Keratinocyte (primary cell): ENCODE measurements around the gene GOLGA2. TPM values are rescaled to one million over a fixed set of nuclear protein-coding genes. Genes with fewer than 3 reads are reported as not detected.
"Not testable (repeated sequence)": the region's sequence is repeated elsewhere in the genome, so short reads cannot be mapped to it uniquely, and the experiment has no call there.

Experiments
- DNase-seq: peaks from one replicate; pipeline ENCODE4 v3.0.0-alpha.2; 2011; ENCODE audit warnings: low read depth, missing footprints, low spot score
- FAIRE-seq: peaks from 2 replicates; lab custom pipeline; 2011; peaks lifted over from hg19 to GRCh38; lab: Jason Lieb, UNC
- H2AFZ ChIP-seq: 2 replicates; pipeline ENCODE4 v1.6.0; 2012; ENCODE audit warnings: low read length, control low read depth, inconsistent platforms; ENCODE audit not compliant: control insufficient read depth
- H3K27ac ChIP-seq: 2 replicates; pipeline ENCODE4 v1.5.1; 2011; ENCODE audit warnings: low read length; ENCODE audit not compliant: control insufficient read depth, insufficient read depth
- H3K27me3 ChIP-seq: 3 replicates; pipeline ENCODE4 v1.6.0; 2011; ENCODE audit warnings: low read length; ENCODE audit not compliant: control insufficient read depth, insufficient read depth; ENCODE audit errors: extremely low read depth
- H3K36me3 ChIP-seq, 2 experiments: 2 replicates in 1 of 2; 3 replicates in 1 of 2; pipeline ENCODE4 v1.5.1; 2011; ENCODE audit warnings: low read length in 2 of 2, mild to moderate bottlenecking in 1 of 2; ENCODE audit not compliant: control insufficient read depth in 2 of 2, insufficient read depth in 2 of 2; ENCODE audit errors: extremely low read depth in 1 of 2
- H3K4me1 ChIP-seq: 3 replicates; pipeline ENCODE4 v1.5.1; 2011; ENCODE audit warnings: low read length; ENCODE audit not compliant: control insufficient read depth, insufficient read depth; ENCODE audit errors: extremely low read depth
- H3K4me2 ChIP-seq: 3 replicates; pipeline ENCODE4 v1.6.0; 2011; ENCODE audit warnings: low read depth, low read length; ENCODE audit not compliant: control insufficient read depth, insufficient read depth; ENCODE audit errors: extremely low read depth
- H3K4me3 ChIP-seq, 3 experiments: fragments of 200-600 bp in 1 of 3; sonication (generic) in 1 of 3; 2 replicates in 2 of 3; 3 replicates in 1 of 3; pipeline ENCODE4 v1.5.1; 2011 to 2016; ENCODE audit warnings: low read length in 3 of 3, mild to moderate bottlenecking in 3 of 3, control low read depth in 2 of 3, inconsistent platforms in 1 of 3, low read depth in 1 of 3, mixed read lengths in 1 of 3, mixed run types in 1 of 3, moderate library complexity in 1 of 3; ENCODE audit not compliant: control insufficient read depth in 2 of 3, insufficient read depth in 2 of 3; ENCODE audit errors: extremely low read depth in 1 of 3
- H3K79me2 ChIP-seq: 2 replicates; pipeline ENCODE4 v1.6.0; 2012; ENCODE audit warnings: low read length; ENCODE audit not compliant: control insufficient read depth, insufficient read depth
- H3K9ac ChIP-seq: 3 replicates; pipeline ENCODE4 v1.6.0; 2011; ENCODE audit warnings: low read length; ENCODE audit not compliant: control insufficient read depth, insufficient read depth; ENCODE audit errors: extremely low read depth
- H3K9me1 ChIP-seq: 3 replicates; pipeline ENCODE4 v1.6.0; 2011; ENCODE audit warnings: low read length; ENCODE audit not compliant: control insufficient read depth, insufficient read depth; ENCODE audit errors: extremely low read depth
- H3K9me3 ChIP-seq: 2 replicates; pipeline ENCODE4 v1.5.1; 2012; ENCODE audit warnings: low read depth, low read length; ENCODE audit not compliant: control insufficient read depth
- H4K20me1 ChIP-seq: 3 replicates; pipeline ENCODE4 v1.6.0; 2011; ENCODE audit warnings: low read length; ENCODE audit not compliant: control insufficient read depth, insufficient read depth; ENCODE audit errors: extremely low read depth
- CTCF ChIP-seq, 3 experiments: IDR thresholded peaks in 1 of 3; conservative IDR thresholded peaks in 1 of 3; optimal IDR thresholded peaks in 1 of 3; 2 replicates in 2 of 3; 3 replicates in 1 of 3; pipeline versions ENCODE3 to v1.5.1; 2011; ENCODE audit warnings: low read length in 3 of 3, mild to moderate bottlenecking in 3 of 3, moderate library complexity in 2 of 3, control low read depth in 1 of 3, inconsistent platforms in 1 of 3; ENCODE audit not compliant: insufficient read depth in 2 of 3; ENCODE audit errors: extremely low read depth in 1 of 3
- EZH2 ChIP-seq: IDR thresholded peaks from one replicate; pipeline ENCODE4 v1.6.1; 2012; ENCODE audit warnings: inconsistent platforms, mild to moderate bottlenecking, low read length, moderate library complexity
- dilution Hi-C: fragments of 300-500 bp; cut with MboI; formaldehyde crosslinking; loops from one replicate; pipeline ENCODE4 v1.7.0; 2020; ENCODE audit warnings: low sequenced_read_pairs; ENCODE audit not compliant: extremely low pct_ligation_motif_present
- polyA plus RNA-seq, 5 experiments: library from polyadenylated mRNA; depleted of rRNA in 3 of 5; stranded (reverse) in 3 of 5; stranded (forward) in 1 of 5; unstranded in 1 of 5; fragments of >200 nt; gene quantifications; 1 replicate in 1 of 5; 2 replicates in 3 of 5; 3 replicates in 1 of 5; pipeline versions ENCODE4 v1.2.1 to v1.2.3, GENCODE V29; 2011 to 2012; ENCODE audit warnings: missing spikeins in 2 of 5, low read depth in 1 of 5, low replicate concordance in 1 of 5

The GOLGA2 gene
- polyA plus RNA-seq, 1 donor (not counting 4 experiments of a cell fraction or from before 2014, with no cell fraction given): 41.6 TPM

DNA sequence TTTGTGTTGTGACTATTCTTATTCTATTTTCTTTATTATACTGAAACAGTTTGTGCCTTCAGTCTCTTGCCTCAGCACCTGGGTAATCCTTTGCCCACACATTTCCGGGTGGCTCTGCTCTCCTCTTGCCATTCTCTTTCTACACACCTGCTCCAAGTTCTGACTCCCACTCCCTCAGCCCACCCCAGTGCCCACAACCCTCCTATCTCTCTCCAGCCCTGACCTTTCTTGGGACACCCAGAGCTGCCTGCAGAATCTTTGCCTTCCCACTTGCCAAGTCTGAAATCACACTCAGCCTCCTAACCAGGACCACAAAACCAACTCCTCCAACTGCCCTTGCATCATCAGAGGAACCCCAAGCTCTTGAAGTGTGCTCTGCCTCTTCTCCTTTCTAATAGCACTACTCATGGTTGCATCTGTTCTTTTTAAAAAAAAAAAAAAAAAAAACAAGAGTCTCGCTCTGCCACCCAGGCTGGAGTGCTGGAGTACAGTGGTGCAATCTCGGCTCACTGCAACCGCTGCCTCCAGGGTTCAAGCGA lies 4.3 kb upstream of the GOLGA2 start:
- Histone ChIP-seq H3K27me3 (no peaks in the 10 kb centered on the region), H2AFZ (no peak overlapping the region), H3K9me1 (peaks cover 2% of the 10 kb centered on the region), H3K4me3 (no peak overlapping the region), H3K36me3 (peaks cover 0 to under 1% of the 10 kb centered on the region in 2 experiments), H3K4me1 (peaks cover 3% of the 10 kb centered on the region), H3K4me2 (no peak overlapping the region), H3K9ac (no peak overlapping the region), H3K79me2 (peaks cover 10% of the 10 kb centered on the region), H4K20me1 (no peaks in the 10 kb centered on the region), H3K27ac (no peak overlapping the region), H3K9me3 (no peaks in the 10 kb centered on the region)
- FAIRE-seq: no peak
- TF ChIP-seq CTCF (optimal IDR thresholded peaks at IDR 0.05 in 1 of 3, IDR thresholded peaks at IDR 0.05 in 1 of 3, conservative IDR thresholded peaks at IDR 0.05 in 1 of 3; ENCODE audit: extremely low read depth in 1 of 3, insufficient read depth in 2 of 3, low read length in 3 of 3) (no peak), EZH2 (no peak)
- no peak for DNase-seq
- dilution Hi-C loops: no loop called here

DNA sequence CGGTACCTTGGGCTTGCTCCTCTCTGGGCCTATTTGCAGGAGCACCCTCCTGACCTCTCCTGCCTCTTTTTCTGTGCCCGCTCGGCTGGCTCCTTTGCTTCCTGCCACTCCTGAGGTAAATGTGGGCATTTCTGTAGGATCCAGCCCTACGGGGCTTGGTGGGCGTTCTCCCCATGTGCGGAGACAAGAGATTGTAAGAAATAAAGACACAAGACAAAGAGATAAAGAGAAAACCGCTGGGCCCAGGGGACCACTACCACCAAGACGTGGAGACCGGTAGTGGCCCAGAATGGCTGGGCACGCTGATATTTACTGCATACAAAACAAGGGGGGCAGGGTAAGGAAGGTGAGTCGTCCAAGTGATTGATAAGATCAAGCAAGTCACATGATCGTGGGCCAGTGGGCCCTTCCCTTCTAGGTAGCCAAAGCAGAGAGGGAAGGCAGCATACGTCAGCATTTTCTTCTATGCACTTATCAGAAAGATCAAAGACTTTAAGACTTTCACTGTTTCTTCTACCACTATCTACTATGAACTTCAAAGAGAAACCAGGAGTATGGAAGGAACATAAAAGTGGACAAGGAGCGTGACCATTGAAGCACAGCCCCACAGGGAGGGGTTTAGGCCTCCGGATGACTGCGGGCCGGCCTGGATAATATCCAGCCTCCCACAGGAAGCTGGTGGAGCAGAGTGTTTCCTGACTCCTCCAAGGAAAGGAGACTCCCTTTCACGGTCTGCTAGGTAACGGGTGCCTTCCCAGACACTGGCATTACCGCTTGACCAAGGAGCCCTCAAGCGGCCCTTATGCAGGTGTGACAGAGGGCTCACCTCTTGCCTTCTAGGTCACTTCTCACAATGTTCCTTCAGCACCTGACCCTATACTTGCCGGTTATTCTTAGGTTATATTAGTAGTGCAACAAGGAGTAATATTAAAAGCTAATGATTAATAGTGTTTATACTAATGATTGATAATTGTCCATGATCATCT lies 3.6 kb upstream of the GOLGA2 start:
- H2AFZ ChIP-seq, FAIRE-seq, H3K27ac ChIP-seq, H3K9me3 ChIP-seq, H3K4me2 ChIP-seq, DNase-seq, H4K20me1 ChIP-seq, H3K4me3 ChIP-seq, H3K36me3 ChIP-seq, H3K9ac ChIP-seq, H3K9me1 ChIP-seq, dilution Hi-C loops, H3K27me3 ChIP-seq: not testable (repeated sequence)
- Histone ChIP-seq H3K4me1 (peaks cover 11% of the 10 kb centered on the region), H3K79me2 (peaks cover 18% of the 10 kb centered on the region)
